ENCODE results near the gene C2orf76. TPM values are rescaled to one million over a fixed set of nuclear protein-coding genes. Genes with fewer than 3 reads are reported as not detected.

Gene C2orf76
- total RNA-seq, 1 donor from 2014 or later, result 10.0 TPM

GRCh38 chr2:119266091-119266589 is 100.5 kb downstream of the C2orf76 start:
- intact Hi-C loops (cut with micrococcal nuclease), result no loop called here

GRCh38 chr2:119265693-119266066 is 101.0 kb downstream of the C2orf76 start:
- intact Hi-C loops (cut with micrococcal nuclease), result loop anchor here (1.0 to 2.0 kb wide), 2 partner anchors 23 to 384 kb away; no protein-coding TSS in a partner anchor

- intact Hi-C loops (cut with micrococcal nuclease), result loop anchor here (1.0 to 2.0 kb wide), 2 partner anchors 22 to 384 kb away; no protein-coding TSS in a partner anchor
Measured at GRCh38 chr2:119264781-119265692, 101.6 kb downstream of the C2orf76 start.

- intact Hi-C loops (cut with micrococcal nuclease), result loop anchor here (2.0 kb wide), 1 partner anchor 21 kb away; no protein-coding TSS in a partner anchor
Measured at GRCh38 chr2:119263656-119264055, 103.0 kb downstream of the C2orf76 start.

- intact Hi-C loops (cut with micrococcal nuclease), result no loop called here
Measured at GRCh38 chr2:119263025-119263424, 103.6 kb downstream of the C2orf76 start.

- intact Hi-C loops (cut with micrococcal nuclease), result no loop called here
Measured at GRCh38 chr2:119261493-119262225, 105.0 kb downstream of the C2orf76 start.

- intact Hi-C loops (cut with micrococcal nuclease), result no loop called here
Measured at GRCh38 chr2:119260646-119261492, 105.8 kb downstream of the C2orf76 start.

- intact Hi-C loops (cut with micrococcal nuclease), result no loop called here
Measured at GRCh38 chr2:119259296-119259860, 107.3 kb downstream of the C2orf76 start.

GRCh38 chr2:119257198-119257597 is 109.4 kb downstream of the C2orf76 start:
- intact Hi-C loops (cut with micrococcal nuclease), result no loop called here

GRCh38 chr2:119256582-119256921 is 110.1 kb downstream of the C2orf76 start:
- intact Hi-C loops (cut with micrococcal nuclease), result no loop called here

GRCh38 chr2:119255760-119256581 is 110.7 kb downstream of the C2orf76 start:
- intact Hi-C loops (cut with micrococcal nuclease), result no loop called here

GRCh38 chr2:119254601-119255080 is 112.0 kb downstream of the C2orf76 start:
- intact Hi-C loops (cut with micrococcal nuclease), result no loop called here

GRCh38 chr2:119253760-119254600 is 112.7 kb downstream of the C2orf76 start:
- intact Hi-C loops (cut with micrococcal nuclease), result no loop called here

GRCh38 chr2:119253114-119253702 is 113.4 kb downstream of the C2orf76 start:
- intact Hi-C loops (cut with micrococcal nuclease), result no loop called here
